HG03064 (cell line): ENCODE data around the gene AGPAT1.
"Not testable (repeated sequence)": the region's sequence is repeated elsewhere in the genome, so short reads cannot be mapped to it uniquely, and the experiment has no call there.

Experiments used
- ATAC-seq: cut with Tn5 transposase; IDR thresholded peaks from one replicate; pipeline ENCODE4 v1.9.1; 2021; ENCODE audit warnings: low read depth; ENCODE audit not compliant: unreplicated experiment

The AGPAT1 gene

GRCh38 chr6:32200711-32201475 is 25.0 kb upstream of the AGPAT1 start:
- no peak for ATAC-seq

GRCh38 chr6:32198866-32199265 is 23.0 kb upstream of the AGPAT1 start:
- ATAC-seq = no peak

GRCh38 chr6:32198345-32198696 is 22.4 kb upstream of the AGPAT1 start:
- ATAC-seq = no peak

GRCh38 chr6:32196682-32197616 is 21.1 kb upstream of the AGPAT1 start:
- no peak for ATAC-seq

- ATAC-seq = peak; percentile 75
Observed at GRCh38 chr6:32195902-32196681, 20.2 kb upstream of the AGPAT1 start.

- no peak for ATAC-seq
Observed at GRCh38 chr6:32195652-32195901, 19.7 kb upstream of the AGPAT1 start.

GRCh38 chr6:32194825-32195651 is 19.2 kb upstream of the AGPAT1 start:
- peak; percentile 51 for ATAC-seq

GRCh38 chr6:32194388-32194787 is 18.5 kb upstream of the AGPAT1 start:
- ATAC-seq = no peak

- ATAC-seq = not testable (repeated sequence)
Observed at GRCh38 chr6:32193096-32193495, 17.2 kb upstream of the AGPAT1 start.

GRCh38 chr6:32192608-32193039 is 16.7 kb upstream of the AGPAT1 start, which contains the start of gene GPSM3:
Gene GPSM3 (minus strand): TSS chr6:32192643. CDS start chr6:32192513, 130 bp downstream.
- ATAC-seq = no peak

- ATAC-seq = no peak
Observed at GRCh38 chr6:32191696-32192607, 16.1 kb upstream of the AGPAT1 start.

- ATAC-seq = no peak
Observed at GRCh38 chr6:32190911-32191677, 15.2 kb upstream of the AGPAT1 start.

GRCh38 chr6:32190054-32190851 is 14.4 kb upstream of the AGPAT1 start, which contains the start of gene PBX2:
Gene PBX2 (minus strand): TSS chr6:32190202. CDS start chr6:32189915, 287 bp downstream.
- ATAC-seq = no peak

- no peak for ATAC-seq
Observed at GRCh38 chr6:32189742-32190053, 13.8 kb upstream of the AGPAT1 start.

GRCh38 chr6:32189069-32189741 is 13.3 kb upstream of the AGPAT1 start:
- no peak for ATAC-seq

- ATAC-seq = no peak
Observed at GRCh38 chr6:32188381-32189068, 12.6 kb upstream of the AGPAT1 start.
